ENCODE results near the gene UBE2G1.

DNA sequence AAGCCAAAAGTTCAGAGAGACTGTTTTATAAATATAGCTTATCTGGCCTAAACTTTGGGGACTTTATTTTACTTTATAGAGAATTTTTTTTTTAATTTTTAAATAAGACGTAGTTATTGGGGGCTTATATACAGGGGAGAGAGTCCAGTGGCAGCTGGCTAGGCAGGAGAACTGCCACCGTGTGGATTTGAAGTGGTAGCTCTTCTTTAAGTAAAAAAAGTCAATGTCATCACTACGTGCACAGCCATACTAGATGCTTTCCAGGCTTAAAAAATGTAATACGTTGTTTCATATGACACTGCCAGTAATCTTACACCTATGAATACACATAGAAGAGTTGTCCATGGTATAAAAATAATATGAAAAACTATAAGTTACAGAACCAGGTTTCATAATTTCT lies 70.8 kb downstream of the UBE2G1 start:
- TF ChIP-seq, protein P1, sequence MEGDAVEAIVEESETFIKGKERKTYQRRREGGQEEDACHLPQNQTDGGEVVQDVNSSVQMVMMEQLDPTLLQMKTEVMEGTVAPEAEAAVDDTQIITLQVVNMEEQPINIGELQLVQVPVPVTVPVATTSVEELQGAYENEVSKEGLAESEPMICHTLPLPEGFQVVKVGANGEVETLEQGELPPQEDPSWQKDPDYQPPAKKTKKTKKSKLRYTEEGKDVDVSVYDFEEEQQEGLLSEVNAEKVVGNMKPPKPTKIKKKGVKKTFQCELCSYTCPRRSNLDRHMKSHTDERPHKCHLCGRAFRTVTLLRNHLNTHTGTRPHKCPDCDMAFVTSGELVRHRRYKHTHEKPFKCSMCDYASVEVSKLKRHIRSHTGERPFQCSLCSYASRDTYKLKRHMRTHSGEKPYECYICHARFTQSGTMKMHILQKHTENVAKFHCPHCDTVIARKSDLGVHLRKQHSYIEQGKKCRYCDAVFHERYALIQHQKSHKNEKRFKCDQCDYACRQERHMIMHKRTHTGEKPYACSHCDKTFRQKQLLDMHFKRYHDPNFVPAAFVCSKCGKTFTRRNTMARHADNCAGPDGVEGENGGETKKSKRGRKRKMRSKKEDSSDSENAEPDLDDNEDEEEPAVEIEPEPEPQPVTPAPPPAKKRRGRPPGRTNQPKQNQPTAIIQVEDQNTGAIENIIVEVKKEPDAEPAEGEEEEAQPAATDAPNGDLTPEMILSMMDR (IDR thresholded peaks at IDR 0.05) = no peak
- no peak for TF ChIP-seq POLR2A (IDR thresholded peaks at IDR 0.05)

Data from esophagus squamous epithelium (tissue), 4 donors.